ENCODE measurements around the gene RIN3.

The RIN3 gene

GRCh38 chr14:92546347-92547053 is 32.9 kb downstream of the RIN3 start:
- CTCF ChIA-PET: interaction anchor here (1.0 kb wide), 1 partner anchor 140 kb away, joined by 3 read pairs; no protein-coding TSS in a partner anchor
- POLR2A ChIA-PET: no interaction called here
- TF ChIP-seq, protein P1, sequence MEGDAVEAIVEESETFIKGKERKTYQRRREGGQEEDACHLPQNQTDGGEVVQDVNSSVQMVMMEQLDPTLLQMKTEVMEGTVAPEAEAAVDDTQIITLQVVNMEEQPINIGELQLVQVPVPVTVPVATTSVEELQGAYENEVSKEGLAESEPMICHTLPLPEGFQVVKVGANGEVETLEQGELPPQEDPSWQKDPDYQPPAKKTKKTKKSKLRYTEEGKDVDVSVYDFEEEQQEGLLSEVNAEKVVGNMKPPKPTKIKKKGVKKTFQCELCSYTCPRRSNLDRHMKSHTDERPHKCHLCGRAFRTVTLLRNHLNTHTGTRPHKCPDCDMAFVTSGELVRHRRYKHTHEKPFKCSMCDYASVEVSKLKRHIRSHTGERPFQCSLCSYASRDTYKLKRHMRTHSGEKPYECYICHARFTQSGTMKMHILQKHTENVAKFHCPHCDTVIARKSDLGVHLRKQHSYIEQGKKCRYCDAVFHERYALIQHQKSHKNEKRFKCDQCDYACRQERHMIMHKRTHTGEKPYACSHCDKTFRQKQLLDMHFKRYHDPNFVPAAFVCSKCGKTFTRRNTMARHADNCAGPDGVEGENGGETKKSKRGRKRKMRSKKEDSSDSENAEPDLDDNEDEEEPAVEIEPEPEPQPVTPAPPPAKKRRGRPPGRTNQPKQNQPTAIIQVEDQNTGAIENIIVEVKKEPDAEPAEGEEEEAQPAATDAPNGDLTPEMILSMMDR (IDR thresholded peaks at IDR 0.05; ENCODE audit: insufficient read depth, low read length, missing control alignments): no peak
- H3K4me3 ChIP-seq (ENCODE audit: low read depth, low read length): no peak overlapping the region
- DNase-seq (ENCODE audit: low read depth, low spot score): no peak

DNA sequence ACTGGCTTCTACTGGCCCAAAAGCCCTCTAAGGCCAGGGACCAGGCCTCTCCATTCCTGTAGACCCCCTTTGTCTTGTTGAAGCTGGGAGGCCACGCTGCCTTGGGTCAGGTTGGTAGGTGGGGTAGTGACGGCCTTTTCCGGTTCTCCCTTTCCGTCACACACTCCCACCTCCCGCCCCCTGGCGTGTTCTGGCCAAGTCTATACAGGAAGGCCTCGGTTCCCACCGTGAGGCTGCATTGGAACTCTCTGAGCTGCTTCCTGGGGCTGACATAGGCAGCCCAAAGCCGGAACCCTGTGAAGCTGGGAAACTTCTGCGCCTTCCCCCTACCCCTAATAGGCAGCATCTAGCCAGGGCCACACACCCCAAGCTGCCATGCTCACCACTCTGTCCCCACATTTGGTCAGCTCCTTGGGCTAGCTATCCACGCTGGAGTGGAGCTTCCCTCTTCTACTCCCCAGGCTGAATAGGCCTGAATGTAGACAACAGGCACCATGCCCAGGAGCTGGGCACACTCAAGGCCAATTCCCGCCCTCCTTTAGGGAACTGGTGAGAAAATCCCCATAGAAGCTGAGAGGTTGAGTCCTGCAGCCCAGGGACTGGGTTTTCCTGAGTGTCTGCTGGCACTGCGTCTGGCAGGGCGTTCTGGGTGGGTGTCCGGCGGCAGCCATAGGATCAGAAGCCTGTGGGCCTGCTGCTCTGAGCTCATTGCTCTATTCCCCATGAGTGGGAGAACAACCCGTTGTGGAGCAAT is 35.7 kb downstream of the RIN3 start:
- DNase-seq (ENCODE audit: low read depth, low spot score): no peak
- no peak overlapping the region for H3K4me3 ChIP-seq (ENCODE audit: low read depth, low read length)
- CTCF ChIA-PET: interaction anchor here (1.5 kb wide), 1 partner anchor 137 kb away, joined by 6 read pairs; no protein-coding TSS in a partner anchor
- TF ChIP-seq, protein P1 (IDR thresholded peaks at IDR 0.05; ENCODE audit: insufficient read depth, low read length, missing control alignments): no peak
- POLR2A ChIA-PET: interaction anchor here (0.5 kb wide), 1 partner anchor 428 kb away, joined by 6 read pairs; the partner anchor contains the start of gene NDUFB1

DNA sequence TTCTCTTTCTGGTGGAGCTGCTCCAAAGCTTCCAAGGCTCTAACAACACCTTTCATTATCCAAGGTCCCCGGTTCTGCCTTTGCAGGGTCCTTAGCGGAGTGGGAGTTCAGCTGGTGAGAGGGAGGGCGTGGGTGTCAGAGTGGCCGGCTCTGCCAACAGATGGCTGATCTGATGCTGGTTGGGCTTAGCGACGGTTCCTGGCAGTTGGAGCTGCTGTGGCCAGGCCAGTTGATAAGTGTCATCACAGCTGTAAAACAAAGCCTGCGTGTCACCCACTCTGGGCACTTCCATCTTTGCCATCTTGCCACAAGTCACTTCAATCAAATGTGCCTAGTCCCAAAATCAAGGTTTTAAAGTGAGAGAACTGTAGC is 36.3 kb downstream of the RIN3 start:
- no peak for DNase-seq (ENCODE audit: low read depth, low spot score)
- CTCF ChIA-PET: interaction anchor here (1.5 kb wide), 1 partner anchor 137 kb away, joined by 6 read pairs; no protein-coding TSS in a partner anchor
- TF ChIP-seq, protein P1 (IDR thresholded peaks at IDR 0.05; ENCODE audit: insufficient read depth, low read length, missing control alignments): no peak
- no peak overlapping the region for H3K4me3 ChIP-seq (ENCODE audit: low read depth, low read length)
- POLR2A ChIA-PET: no interaction called here

DNA sequence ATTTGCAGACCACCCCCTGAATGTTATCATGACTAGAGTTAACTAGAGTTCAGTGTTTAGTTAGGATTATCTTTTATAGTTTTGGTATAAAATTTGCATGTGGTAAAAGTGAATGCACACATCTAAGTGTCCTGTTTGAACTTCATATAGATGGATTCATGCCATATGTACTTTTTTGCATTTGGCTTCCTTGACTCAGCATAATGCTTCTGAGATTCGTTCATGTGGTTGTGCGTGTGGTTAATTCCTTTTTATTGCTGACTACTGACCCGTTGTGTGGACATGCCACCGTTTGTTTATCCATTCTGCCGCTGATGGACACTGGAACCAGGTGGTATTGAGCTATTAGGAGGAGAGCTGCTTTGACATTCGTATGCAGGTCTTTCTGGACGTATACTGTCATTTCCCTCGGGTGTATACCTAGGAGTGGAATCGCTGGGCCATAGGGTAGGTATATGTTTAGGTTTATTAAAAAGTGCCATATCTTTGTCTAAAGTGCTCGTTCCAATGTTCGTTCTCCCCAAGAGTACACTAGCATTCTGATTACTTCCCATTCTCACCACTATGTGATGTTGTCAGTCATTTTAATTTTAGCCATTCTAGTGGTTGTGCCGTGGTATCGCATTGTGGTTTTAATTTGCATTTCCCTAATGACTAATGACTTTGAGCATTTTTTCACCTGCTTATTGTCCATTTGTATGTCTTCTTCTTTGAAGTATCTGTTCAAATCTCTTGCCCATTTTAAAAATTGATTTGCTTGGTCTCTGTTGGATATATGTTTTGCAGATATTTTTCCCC is 37.7 kb downstream of the RIN3 start:
- POLR2A ChIA-PET: no interaction called here
- CTCF ChIA-PET: no interaction called here
- no peak for DNase-seq (ENCODE audit: low read depth, low spot score)
- TF ChIP-seq, protein P1 (IDR thresholded peaks at IDR 0.05; ENCODE audit: insufficient read depth, low read length, missing control alignments): no peak
- no peak overlapping the region for H3K4me3 ChIP-seq (ENCODE audit: low read depth, low read length)

GRCh38 chr14:92552066-92552465 is 38.5 kb downstream of the RIN3 start:
- TF ChIP-seq, protein P1 (IDR thresholded peaks at IDR 0.05; ENCODE audit: insufficient read depth, low read length, missing control alignments): no peak
- no peak for DNase-seq (ENCODE audit: low read depth, low spot score)
- no peak overlapping the region for H3K4me3 ChIP-seq (ENCODE audit: low read depth, low read length)
- ChIA-PET CTCF (no interaction called here), POLR2A (no interaction called here)
